ENCODE results near the gene GEN1. TPM values are rescaled to one million over a fixed set of nuclear protein-coding genes. Genes with fewer than 3 reads are reported as not detected.

Gene GEN1
- total and polyA plus RNA-seq, 2 of the 13 experiments (the other 11 are each of a cell fraction or from before 2014, with no cell fraction given) = 9.9 to 27.1 TPM

- TF ChIP-seq NFE2L1 (CRISPR knock-in tag; IDR thresholded peaks at IDR 0.05; ENCODE audit: borderline replicate concordance) (0 out of 2 replicates have a peak, but pooled peaks have one; percentile 44), ZNF605 (CRISPR knock-in tag; IDR thresholded peaks at IDR 0.05) (peak; percentile 86), ZNF619 (CRISPR knock-in tag; IDR thresholded peaks at IDR 0.05) (no peak), SRY (CRISPR knock-in tag; IDR thresholded peaks at IDR 0.05) (peak; percentile 87; the same call in 1 of the 2 replicates), PHF8 (CRISPR knock-in tag; IDR thresholded peaks at IDR 0.05) (peak; percentile 96), MYC (CRISPR knock-in tag; IDR thresholded peaks at IDR 0.05; ENCODE audit: borderline replicate concordance) (peak; percentile 84), POGK (CRISPR knock-in tag; conservative IDR thresholded peaks at IDR 0.05) (peak; percentile 70; the same call in 1 of the 2 replicates), PITX1 (CRISPR knock-in tag; IDR thresholded peaks at IDR 0.05) (peak; percentile 48), SKIL (CRISPR knock-in tag; IDR thresholded peaks at IDR 0.05; ENCODE audit: borderline replicate concordance) (peak; percentile 33; the same call in 1 of the 2 replicates), KLF16 (CRISPR knock-in tag; IDR thresholded peaks at IDR 0.05) (peak in 1 of 2 experiments; percentile 58; a peak in 1 of 4 replicates), TEAD2 (CRISPR knock-in tag; IDR thresholded peaks at IDR 0.05) (0 out of 2 replicates have a peak, but pooled peaks have one; percentile 11), MTERF4 (CRISPR knock-in tag; IDR thresholded peaks at IDR 0.05) (peak; percentile 97), EED (CRISPR knock-in tag; IDR thresholded peaks at IDR 0.05) (peak; percentile 81), ZSCAN20 (CRISPR knock-in tag; IDR thresholded peaks at IDR 0.05; ENCODE audit: borderline replicate concordance) (peak; percentile 13; the same call in 1 of the 2 replicates), ARNT2 (CRISPR knock-in tag; IDR thresholded peaks at IDR 0.05; ENCODE audit: low read depth) (0 out of 2 replicates have a peak, but pooled peaks have one; percentile 9), SATB2 (CRISPR knock-in tag; IDR thresholded peaks at IDR 0.05) (peak; percentile 27; the same call in 1 of the 2 replicates), ELF3 (CRISPR knock-in tag; IDR thresholded peaks at IDR 0.05) (peak; percentile 26; the same call in 1 of the 2 replicates), AGO2 (optimal IDR thresholded peaks at IDR 0.05; ENCODE audit: low read depth, low read length) (peak; percentile 92), ZMAT3 (CRISPR knock-in tag; conservative IDR thresholded peaks at IDR 0.05) (peak; percentile 68; the same call in 1 of the 2 replicates), HDAC1 (CRISPR knock-in tag; IDR thresholded peaks at IDR 0.05) (peak; percentile 79), ZMYM4 (CRISPR knock-in tag; IDR thresholded peaks at IDR 0.05) (peak; percentile 66; the same call in 1 of the 2 replicates), ETV5 (CRISPR knock-in tag; IDR thresholded peaks at IDR 0.05; ENCODE audit: borderline replicate concordance) (no peak)
Observed at GRCh38 chr2:17752892-17753802, 791 bp upstream of the GEN1 start (continued).

All from HepG2 (cell line).